Right lobe of liver (tissue), 4 donors: ENCODE measurements around the gene LRP11.
A peak's percentile ranks its signal among the peaks of the same experiment; 100 is the strongest.

Experiments used
- CTCF ChIP-seq, 4 donors: fragments of 200-600 bp in 3 of 4; fragments of 450-650 bp in 1 of 4; IDR thresholded peaks; one replicate each; pipeline versions ENCODE4 v1.5.1 to v1.8.0; 2016 to 2022; ENCODE audit warnings: antibody characterized with exemption in 4 of 4, mild to moderate bottlenecking in 2 of 4
- POLR2A ChIP-seq: fragments of 450-650 bp; IDR thresholded peaks from one replicate; pipeline ENCODE4 v1.6.1; 2017; ENCODE audit warnings: antibody characterized with exemption, mild to moderate bottlenecking
- donor health status: DM: no; HTN: no; CAD: no.
- donor health status: DM: no; HTN: no; CAD: no.
- donor health status: DM: no; HTN: yes; CAD: no.

- TF ChIP-seq CTCF (IDR thresholded peaks at IDR 0.05) (peak in 1 of 4 donors; percentile 4), POLR2A (peak; percentile 73)
Measured at GRCh38 chr6:149863698-149864577, at the start of gene LRP11.
